Activated T-cell treated with anti-CD3 and anti-CD28 coated beads, Interleukin-2, amount 50 U/mL, for 4 hours (primary cell): ENCODE measurements around the gene MAPK11. TPM values are rescaled to one million over a fixed set of nuclear protein-coding genes. Genes with fewer than 3 reads are reported as not detected.
A peak's percentile ranks its signal among the peaks of the same experiment; 100 is the strongest.

Source experiments
- ATAC-seq, 2 donors: fragments of 200-7000 bp; cut with Tn5 transposase; one replicate each; pipeline ENCODE4 v1.10.0; 2021
- DNase-seq: peaks from one replicate; pipeline ENCODE4 v3.0.0-alpha.2; 2020
- H3K27me3 Mint-ChIP-seq: one replicate; pipeline ENCODE4 v1.8.0; 2021; ENCODE audit warnings: low read depth, mixed read lengths
- H3K36me3 Mint-ChIP-seq: one replicate; pipeline ENCODE4 v1.8.0; 2022; ENCODE audit warnings: mixed read lengths; ENCODE audit not compliant: insufficient read depth
- H3K4me1 Mint-ChIP-seq: one replicate; pipeline ENCODE4 v1.8.0; 2021; ENCODE audit warnings: low read depth, mixed read lengths
- H3K4me3 Mint-ChIP-seq: one replicate; pipeline ENCODE4 v1.8.0; 2021; ENCODE audit warnings: mild to moderate bottlenecking, moderate library complexity, mixed read lengths
- H3K9me3 Mint-ChIP-seq: one replicate; pipeline ENCODE4 v1.8.0; 2021; ENCODE audit warnings: mixed read lengths
- total RNA-seq, 3 donors: library from RNA; stranded (reverse); gene quantifications; one replicate each; pipeline ENCODE4 v1.2.1, GENCODE V29; 2021

The MAPK11 gene
- total RNA-seq, 3 donors from 2014 or later, result 9.4 to 10.1 (median 9.8) TPM

DNA sequence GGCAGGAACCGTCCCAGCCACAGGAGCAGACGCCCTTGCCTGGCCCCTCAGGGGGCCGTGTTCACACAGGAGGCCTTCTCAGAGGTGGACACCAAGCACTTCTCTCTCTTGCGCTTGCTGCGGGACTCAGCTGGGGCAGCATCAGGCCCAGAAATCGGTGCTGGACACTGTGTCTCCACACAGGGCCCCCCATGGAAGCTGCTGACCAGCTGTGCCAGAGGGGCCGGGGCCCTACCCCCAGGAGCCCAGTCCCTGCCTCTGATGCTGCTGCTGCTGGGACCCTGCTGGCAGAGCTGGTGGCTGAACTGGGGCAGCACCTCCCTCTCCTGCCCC, 33.3 kb upstream of the MAPK11 start:
- Mint-ChIP-seq H3K4me3 (no peak overlapping the region), H3K4me1 (peaks cover 7% of the 10 kb centered on the region), H3K9me3 (no peaks in the 10 kb centered on the region), H3K36me3 (no peaks in the 10 kb centered on the region), H3K27me3 (peaks cover 18% of the 10 kb centered on the region)
- no peak for ATAC-seq
- DNase-seq, result no peak

DNA sequence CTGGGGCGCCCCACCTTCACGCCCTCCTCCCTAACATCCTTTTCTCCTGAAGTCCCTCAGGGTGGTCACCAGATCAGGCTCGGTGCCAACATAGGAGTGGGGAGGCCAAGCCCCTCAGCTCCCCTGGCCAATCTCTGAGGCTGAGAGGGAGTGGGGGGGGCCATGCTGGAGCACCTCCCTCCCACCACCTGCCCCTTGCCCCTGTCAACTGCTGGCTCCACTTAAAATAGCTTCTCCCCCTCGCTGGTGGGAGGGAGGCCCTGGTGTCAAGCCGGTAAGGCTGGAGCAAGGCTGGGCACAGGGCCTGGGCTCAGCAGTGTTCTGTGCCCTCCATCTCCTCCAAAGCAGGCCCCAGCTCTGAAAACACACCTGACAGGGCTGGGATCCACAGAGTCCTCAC, 32.4 kb upstream of the MAPK11 start:
- Mint-ChIP-seq H3K27me3 (peaks cover 22% of the 10 kb centered on the region), H3K36me3 (no peaks in the 10 kb centered on the region), H3K9me3 (no peaks in the 10 kb centered on the region), H3K4me1 (peaks cover 7% of the 10 kb centered on the region), H3K4me3 (no peak overlapping the region)
- ATAC-seq, result no peak
- no peak for DNase-seq

DNA sequence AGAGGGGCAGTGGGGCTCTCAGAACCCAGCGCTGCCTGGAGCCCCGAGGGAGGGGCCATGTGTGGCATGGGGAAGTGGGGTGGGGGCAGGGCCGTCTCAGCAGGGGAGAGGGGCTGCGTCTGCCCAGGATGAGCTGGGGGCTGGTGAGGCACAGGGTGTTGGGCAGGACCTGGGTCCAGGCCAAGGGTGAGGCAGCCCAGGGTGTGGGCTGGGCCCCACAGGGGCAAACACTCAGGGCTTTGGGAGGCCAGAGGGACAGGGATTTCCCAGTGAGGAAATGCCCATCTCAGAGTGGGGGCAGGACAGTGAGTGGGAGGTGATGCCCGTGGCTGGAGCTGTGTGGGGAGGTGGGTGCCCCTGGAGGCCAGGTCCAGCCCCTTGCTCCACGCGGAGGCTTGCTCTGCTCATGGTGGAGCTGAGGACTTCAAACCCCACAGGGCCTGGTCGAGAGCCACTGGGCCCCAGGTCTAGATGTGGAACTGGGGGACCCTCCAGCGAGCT, 31.9 kb upstream of the MAPK11 start:
- Mint-ChIP-seq H3K36me3 (no peaks in the 10 kb centered on the region), H3K4me1 (peaks cover 7% of the 10 kb centered on the region), H3K4me3 (no peak overlapping the region), H3K9me3 (no peaks in the 10 kb centered on the region), H3K27me3 (peaks cover 24% of the 10 kb centered on the region)
- no peak for DNase-seq
- ATAC-seq, result no peak

DNA sequence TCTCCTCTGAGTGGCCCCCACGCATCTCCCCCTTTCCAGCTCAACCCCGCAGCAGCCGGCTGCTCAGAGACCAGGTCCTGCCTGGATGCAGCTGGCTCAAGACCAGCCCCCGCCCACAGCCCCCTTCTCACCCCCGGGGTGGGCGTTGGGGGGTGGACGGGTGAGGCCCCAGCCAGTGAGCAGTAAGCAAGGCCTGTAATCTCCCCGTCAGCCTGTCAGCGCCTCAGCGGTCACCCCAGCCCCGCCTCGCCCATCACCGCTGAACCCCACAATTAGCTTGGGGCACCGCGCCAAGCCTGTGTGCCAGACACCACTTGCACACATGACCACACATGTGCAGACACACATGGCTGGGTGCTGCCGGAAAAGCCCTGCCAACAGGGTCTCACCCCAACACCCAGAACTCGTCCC, 31.4 kb upstream of the MAPK11 start:
- H3K4me1 Mint-ChIP-seq, result peaks cover 7% of the 10 kb centered on the region
- ATAC-seq (no peak), DNase-seq (no peak)
- no peaks in the 10 kb centered on the region for H3K36me3 Mint-ChIP-seq
- peaks cover 24% of the 10 kb centered on the region for H3K27me3 Mint-ChIP-seq
- no peak overlapping the region for H3K4me3 Mint-ChIP-seq
- no peaks in the 10 kb centered on the region for H3K9me3 Mint-ChIP-seq

DNA sequence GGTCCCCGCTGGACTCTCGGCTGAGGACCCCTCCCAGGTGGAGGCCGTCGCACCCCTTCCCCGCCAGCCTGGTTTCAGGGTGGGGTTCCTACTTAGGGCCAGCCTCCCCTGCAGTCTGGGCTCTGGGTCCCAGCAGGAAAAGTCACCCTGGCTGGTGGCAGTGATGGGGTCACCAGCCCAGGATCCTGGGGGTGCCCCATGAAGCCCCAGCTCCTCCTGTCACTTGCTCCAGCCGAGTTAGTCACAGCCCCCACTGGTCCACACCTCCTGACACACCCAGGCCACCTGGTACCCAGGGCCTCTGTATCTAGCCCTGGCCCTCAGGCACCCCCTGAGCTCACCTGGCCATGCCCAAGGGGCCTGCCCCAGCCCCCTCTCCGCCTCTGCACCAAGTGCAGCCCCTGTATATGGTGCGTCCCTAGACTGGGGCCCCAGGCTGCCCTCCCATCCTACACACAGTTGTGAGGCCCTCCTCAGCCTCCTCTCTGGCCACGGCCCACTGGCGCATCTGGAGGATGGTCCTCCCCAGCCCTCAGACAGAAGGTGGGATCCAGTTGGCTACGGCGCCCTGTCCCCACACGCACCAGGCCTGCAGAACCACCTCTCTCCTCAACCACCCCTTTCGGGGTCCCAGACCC, 30.6 kb upstream of the MAPK11 start:
- Mint-ChIP-seq H3K27me3 (peaks cover 17% of the 10 kb centered on the region), H3K9me3 (no peaks in the 10 kb centered on the region), H3K4me1 (peaks cover 2% of the 10 kb centered on the region), H3K4me3 (no peak overlapping the region), H3K36me3 (no peaks in the 10 kb centered on the region)
- ATAC-seq (no peak), DNase-seq (no peak)

DNA sequence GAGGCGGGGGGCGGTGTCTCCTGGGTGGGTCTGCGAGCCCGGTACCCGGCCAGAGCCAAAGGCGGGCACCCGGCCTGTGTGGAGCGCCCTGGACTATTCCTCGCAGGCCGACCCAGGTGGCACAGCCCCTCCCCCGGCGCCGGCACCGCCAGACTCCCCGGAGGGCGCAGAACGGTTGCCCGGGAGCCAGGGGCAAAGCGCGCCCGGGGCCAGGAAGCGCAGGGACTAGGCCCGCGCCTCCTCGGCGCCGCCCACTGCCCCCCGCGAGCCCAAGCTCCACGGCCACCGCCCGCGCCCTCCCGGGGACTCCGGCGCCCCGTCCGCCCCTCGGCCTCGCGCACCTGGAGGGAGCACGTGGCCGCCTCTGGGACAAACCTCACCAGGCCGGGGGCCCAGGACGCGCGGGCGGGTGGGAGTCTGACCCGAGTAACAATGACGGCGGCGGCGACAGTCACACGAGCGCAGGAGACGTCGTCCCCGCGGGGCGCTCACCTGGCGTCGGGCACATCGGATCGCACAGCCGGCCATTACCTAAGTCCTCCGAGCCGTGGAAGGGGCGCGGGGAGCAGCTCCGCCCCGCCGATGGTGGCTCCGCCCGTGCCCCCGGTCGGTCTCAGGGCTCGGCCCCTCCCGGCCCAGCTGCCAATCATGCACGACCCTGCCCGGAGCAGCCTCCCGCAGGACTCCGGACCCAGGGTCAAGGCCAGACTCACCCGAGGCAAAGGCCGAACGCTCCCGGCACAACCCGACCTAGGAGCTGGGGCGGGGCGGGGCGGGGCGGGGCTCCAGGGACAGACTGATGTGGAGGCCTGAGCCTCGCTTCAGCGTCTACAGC, 29.8 kb upstream of the MAPK11 start:
- Mint-ChIP-seq H3K27me3 (peaks cover 19% of the 10 kb centered on the region), H3K4me3 (no peak overlapping the region), H3K9me3 (no peaks in the 10 kb centered on the region), H3K4me1 (peaks cover 2% of the 10 kb centered on the region), H3K36me3 (no peaks in the 10 kb centered on the region)
- DNase-seq (no peak), ATAC-seq (peak in 1 of 2 donors; percentile 13)

DNA sequence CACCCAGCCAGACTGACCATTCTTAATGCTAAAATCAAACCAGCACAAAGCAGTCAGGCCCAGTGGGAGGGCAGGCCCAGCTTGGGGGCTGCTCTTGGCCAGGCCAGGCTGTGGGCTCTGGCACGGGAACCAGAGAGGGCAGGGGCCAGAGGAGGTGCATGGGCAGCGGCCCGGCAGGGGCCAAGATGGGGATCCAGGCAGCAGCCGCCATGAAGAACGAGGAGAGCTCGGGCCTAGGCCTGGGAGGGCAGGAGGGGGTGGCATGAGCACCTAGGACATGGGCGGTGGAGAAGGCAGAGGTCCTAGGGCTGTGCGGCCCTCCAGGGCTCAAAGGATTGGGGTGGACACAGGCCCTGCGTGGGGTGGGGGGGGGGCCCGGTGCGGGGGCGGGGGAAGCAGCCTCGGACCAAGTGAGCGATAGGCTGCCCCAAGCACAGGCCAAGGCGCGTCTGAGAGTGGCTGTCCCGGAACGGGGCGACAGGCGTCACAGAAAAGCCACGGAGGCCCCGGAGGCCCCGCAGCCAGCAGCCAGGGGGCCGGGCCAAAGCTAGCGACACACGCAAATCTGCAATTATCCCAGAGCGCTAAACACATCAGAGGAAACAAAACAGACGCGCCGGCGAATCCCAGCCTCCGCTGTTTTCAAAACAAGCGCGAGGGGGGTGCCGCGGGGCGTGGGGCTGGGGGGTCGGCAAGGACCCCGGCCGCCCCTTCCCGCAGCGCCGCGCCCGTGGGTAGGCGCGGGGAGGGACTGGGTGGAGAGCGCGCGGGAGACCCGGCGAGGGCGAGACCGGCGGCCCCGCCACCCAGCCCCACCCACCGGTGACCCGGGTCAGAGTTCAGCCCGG, 29.0 kb upstream of the MAPK11 start:
- no peak overlapping the region for H3K4me3 Mint-ChIP-seq
- H3K27me3 Mint-ChIP-seq, result peaks cover 17% of the 10 kb centered on the region
- ATAC-seq (no peak), DNase-seq (no peak)
- H3K9me3 Mint-ChIP-seq, result no peaks in the 10 kb centered on the region
- H3K36me3 Mint-ChIP-seq, result no peaks in the 10 kb centered on the region
- H3K4me1 Mint-ChIP-seq, result peaks cover under 1% of the 10 kb centered on the region

GRCh38 chr22:50298266-50298637, 28.1 kb upstream of the MAPK11 start:
- no peak for DNase-seq
- Mint-ChIP-seq H3K9me3 (no peaks in the 10 kb centered on the region), H3K36me3 (no peaks in the 10 kb centered on the region), H3K27me3 (peaks cover 14% of the 10 kb centered on the region), H3K4me1 (no peaks in the 10 kb centered on the region), H3K4me3 (no peak overlapping the region)
- ATAC-seq, result no peak

DNA sequence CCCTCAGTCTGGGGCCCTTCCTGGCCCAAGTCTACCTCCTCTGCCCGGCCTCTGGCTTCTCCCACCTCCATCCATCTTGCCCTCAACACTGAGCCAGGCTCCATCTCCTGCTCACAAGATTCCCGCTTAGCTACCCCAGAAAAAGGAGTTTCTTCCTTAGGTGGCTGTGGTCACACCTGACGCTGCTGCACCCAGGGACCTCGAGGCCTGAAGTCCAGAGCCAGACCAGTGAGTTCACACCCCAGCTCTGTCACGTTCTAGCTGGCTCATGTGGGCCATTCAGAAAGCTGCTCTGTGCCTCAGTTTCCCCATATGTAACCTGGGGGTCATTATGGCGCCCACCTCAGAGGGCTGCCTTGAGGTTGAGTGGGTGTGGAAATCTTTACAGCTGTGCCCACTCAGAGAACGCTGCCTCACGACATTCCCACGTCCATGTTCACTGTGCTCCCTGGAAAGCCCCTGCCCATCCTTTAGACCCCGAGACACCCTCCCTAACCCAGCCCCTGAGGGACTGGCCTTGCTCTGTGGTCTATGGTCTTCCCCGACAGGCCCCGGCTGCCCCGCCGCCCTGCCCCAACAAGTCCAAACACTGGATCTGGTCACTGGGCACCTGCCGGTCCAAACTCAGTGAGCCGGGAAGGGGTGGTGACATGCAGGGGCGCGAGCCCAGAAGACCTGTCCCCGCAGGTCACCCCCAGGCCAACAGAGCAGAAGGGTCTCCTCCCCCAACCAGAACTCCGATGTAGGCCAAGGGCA, 27.5 kb upstream of the MAPK11 start:
- ATAC-seq (no peak), DNase-seq (no peak)
- H3K4me1 Mint-ChIP-seq, result peaks cover 2% of the 10 kb centered on the region
- H3K27me3 Mint-ChIP-seq, result peaks cover 15% of the 10 kb centered on the region
- no peak overlapping the region for H3K4me3 Mint-ChIP-seq
- H3K36me3 Mint-ChIP-seq, result no peaks in the 10 kb centered on the region
- H3K9me3 Mint-ChIP-seq, result no peaks in the 10 kb centered on the region

GRCh38 chr22:50296658-50297490, 26.7 kb upstream of the MAPK11 start:
- Mint-ChIP-seq H3K36me3 (no peaks in the 10 kb centered on the region), H3K4me3 (no peak overlapping the region), H3K9me3 (no peaks in the 10 kb centered on the region), H3K4me1 (peaks cover 5% of the 10 kb centered on the region), H3K27me3 (peaks cover 21% of the 10 kb centered on the region)
- ATAC-seq, result no peak
- no peak for DNase-seq

DNA sequence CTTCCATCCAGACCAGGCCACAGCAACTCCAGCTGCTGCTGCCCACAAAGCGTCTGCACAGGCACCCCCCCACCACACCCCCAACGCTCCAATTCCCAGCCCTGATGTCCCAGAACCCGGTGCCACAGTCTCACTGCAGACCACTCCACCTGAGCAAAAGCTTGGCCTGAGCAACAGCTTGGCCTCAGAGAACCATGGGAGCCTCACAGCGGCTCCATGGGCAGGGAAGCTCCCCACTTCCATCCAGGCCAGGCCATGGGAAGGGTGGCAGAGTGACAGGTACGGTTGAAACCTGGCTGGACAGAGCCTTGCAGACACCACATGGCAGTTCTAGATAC, 24.1 kb upstream of the MAPK11 start:
- Mint-ChIP-seq H3K27me3 (peaks cover 27% of the 10 kb centered on the region), H3K36me3 (no peaks in the 10 kb centered on the region), H3K4me3 (no peak overlapping the region), H3K4me1 (peaks cover 5% of the 10 kb centered on the region), H3K9me3 (no peaks in the 10 kb centered on the region)
- ATAC-seq (no peak), DNase-seq (no peak)

GRCh38 chr22:50293441-50294318, 23.5 kb upstream of the MAPK11 start:
- Mint-ChIP-seq H3K27me3 (peaks cover 27% of the 10 kb centered on the region), H3K4me3 (no peak overlapping the region), H3K4me1 (peaks cover 5% of the 10 kb centered on the region), H3K9me3 (no peaks in the 10 kb centered on the region), H3K36me3 (no peaks in the 10 kb centered on the region)
- DNase-seq, result no peak
- peak in 1 of 2 donors; percentile 34 for ATAC-seq
